ENCODE measurements around the gene CIC. TPM values are rescaled to one million over a fixed set of nuclear protein-coding genes. Genes with fewer than 3 reads are reported as not detected.

The CIC gene
- total and polyA plus RNA-seq, 2 of the 13 experiments (the other 11 are each of a cell fraction or from before 2014, with no cell fraction given), result 5.9 to 8.0 TPM

Other genes with a start within 250 kb of the CIC start
- gene GRIK5, start 199.0 kb upstream of the CIC start, total RNA-seq (2016; rRNA removed; fragmentation: Illumina TruSeq; extraction: Trizol), result not detected in 2 replicates
- gene GRIK5, start 199.0 kb upstream of the CIC start, polyA plus RNA-seq (2011; rRNA removed), result 0.05 TPM in 1 of 2 replicates, not detected in the other
- 7.9 and 8.2 TPM in 2 replicates for gene ZNF574, start 193.1 kb upstream of the CIC start, total RNA-seq (2016; rRNA removed; fragmentation: Illumina TruSeq; extraction: Trizol)
- 7.7 and 9.5 TPM in 2 replicates for gene ZNF574, start 193.1 kb upstream of the CIC start, polyA plus RNA-seq (2011; rRNA removed)
- gene POU2F2, start 136.8 kb upstream of the CIC start, total RNA-seq (2016; rRNA removed; fragmentation: Illumina TruSeq; extraction: Trizol), result 0.03 and 0.09 TPM in 2 replicates
- 0.17 and 0.25 TPM in 2 replicates for gene POU2F2, start 136.8 kb upstream of the CIC start, polyA plus RNA-seq (2011; rRNA removed)
- gene DEDD2, start 51.6 kb upstream of the CIC start, total RNA-seq (2016; rRNA removed; fragmentation: Illumina TruSeq; extraction: Trizol), result 14.7 and 19.2 TPM in 2 replicates
- 24.7 and 26.1 TPM in 2 replicates for gene DEDD2, start 51.6 kb upstream of the CIC start, polyA plus RNA-seq (2011; rRNA removed)
- 8.4 and 8.5 TPM in 2 replicates for gene ZNF526, start 48.9 kb upstream of the CIC start, total RNA-seq (2016; rRNA removed; fragmentation: Illumina TruSeq; extraction: Trizol)
- 3.3 and 4.3 TPM in 2 replicates for gene ZNF526, start 48.9 kb upstream of the CIC start, polyA plus RNA-seq (2011; rRNA removed)
- gene GSK3A, start 26.6 kb upstream of the CIC start, total RNA-seq (2016; rRNA removed; fragmentation: Illumina TruSeq; extraction: Trizol), result 14.8 and 16.9 TPM in 2 replicates
- gene GSK3A, start 26.6 kb upstream of the CIC start, polyA plus RNA-seq (2011; rRNA removed), result 52.5 and 56.5 TPM in 2 replicates
- gene ERF, start 14.1 kb upstream of the CIC start, total RNA-seq (2016; rRNA removed; fragmentation: Illumina TruSeq; extraction: Trizol), result 43.2 and 67.1 TPM in 2 replicates
- gene ERF, start 14.1 kb upstream of the CIC start, polyA plus RNA-seq (2011; rRNA removed), result 62.5 and 69.9 TPM in 2 replicates
- 0.33 and 0.38 TPM in 2 replicates for gene PRR19, start 32.9 kb downstream of the CIC start, total RNA-seq (2016; rRNA removed; fragmentation: Illumina TruSeq; extraction: Trizol)
- 0.21 and 0.26 TPM in 2 replicates for gene PRR19, start 32.9 kb downstream of the CIC start, polyA plus RNA-seq (2011; rRNA removed)
- gene PAFAH1B3, start 33.4 kb downstream of the CIC start, total RNA-seq (2016; rRNA removed; fragmentation: Illumina TruSeq; extraction: Trizol), result 58.0 and 58.6 TPM in 2 replicates
- 27.4 and 31.2 TPM in 2 replicates for gene PAFAH1B3, start 33.4 kb downstream of the CIC start, polyA plus RNA-seq (2011; rRNA removed)
- gene TMEM145, start 44.1 kb downstream of the CIC start, total RNA-seq (2016; rRNA removed; fragmentation: Illumina TruSeq; extraction: Trizol), result 0.07 TPM in 1 of 2 replicates, not detected in the other
- gene TMEM145, start 44.1 kb downstream of the CIC start, polyA plus RNA-seq (2011; rRNA removed), result 5.1 and 5.5 TPM in 2 replicates
- gene MEGF8, start 56.4 kb downstream of the CIC start, total RNA-seq (2016; rRNA removed; fragmentation: Illumina TruSeq; extraction: Trizol), result 3.9 and 8.8 TPM in 2 replicates
- gene MEGF8, start 56.4 kb downstream of the CIC start, polyA plus RNA-seq (2011; rRNA removed), result 4.0 and 6.2 TPM in 2 replicates
- gene CNFN, start 121.0 kb downstream of the CIC start, total RNA-seq (2016; rRNA removed; fragmentation: Illumina TruSeq; extraction: Trizol), result 0.35 TPM in 1 of 2 replicates, not detected in the other
- 1.0 and 1.1 TPM in 2 replicates for gene CNFN, start 121.0 kb downstream of the CIC start, polyA plus RNA-seq (2011; rRNA removed)
- gene LIPE, start 158.1 kb downstream of the CIC start, total RNA-seq (2016; rRNA removed; fragmentation: Illumina TruSeq; extraction: Trizol), result not detected in 2 replicates
- 0.20 TPM in 1 of 2 replicates, not detected in the other for gene LIPE, start 158.1 kb downstream of the CIC start, polyA plus RNA-seq (2011; rRNA removed)
- gene CXCL17, start 173.7 kb downstream of the CIC start, total RNA-seq (2016; rRNA removed; fragmentation: Illumina TruSeq; extraction: Trizol), result not detected in 2 replicates
- 0.10 and 0.12 TPM in 2 replicates for gene CXCL17, start 173.7 kb downstream of the CIC start, polyA plus RNA-seq (2011; rRNA removed)